ENCODE measurements around the gene TTC9.

TTC9 gene

DNA sequence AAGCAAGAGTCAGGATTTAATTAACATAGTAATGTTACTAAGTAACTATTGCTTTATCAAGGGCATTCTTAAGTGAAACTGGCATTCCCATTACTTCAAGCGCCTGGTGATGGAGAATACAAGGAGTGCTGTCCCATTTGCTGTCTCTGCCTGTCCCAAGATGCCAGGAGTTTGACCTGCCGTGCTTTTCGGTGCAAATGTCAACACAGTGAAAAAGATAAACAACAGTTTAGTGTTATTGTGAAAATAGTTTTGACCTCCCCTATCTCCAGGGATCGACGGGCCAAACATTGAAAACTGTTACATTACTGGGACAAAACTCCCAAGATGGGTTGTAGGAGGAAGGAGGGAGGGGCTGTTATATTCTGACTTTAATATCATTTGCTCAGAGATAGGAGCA lies 74.8 kb downstream of the TTC9 start:
- DNase-seq (ENCODE audit: low read depth) = no peak

DNA sequence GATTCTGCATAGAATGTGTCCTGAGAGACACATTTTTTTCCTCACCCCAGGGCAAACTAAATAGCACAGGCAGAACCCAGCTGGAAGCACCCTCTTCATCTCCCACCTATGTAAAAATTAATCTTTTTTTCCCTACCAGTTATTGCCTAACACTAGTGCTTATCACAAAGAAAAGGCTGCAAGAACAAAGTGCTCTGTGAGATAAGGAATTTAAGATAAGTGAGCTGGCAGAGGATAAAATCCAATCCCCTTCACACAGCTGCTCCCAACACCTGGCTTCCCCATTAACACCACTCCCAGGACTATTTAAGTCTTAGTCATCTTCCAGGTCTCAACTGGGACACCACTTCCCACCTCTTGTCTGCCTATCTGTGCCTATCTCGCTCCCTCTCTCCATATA lies 75.2 kb downstream of the TTC9 start:
- no peak for DNase-seq (ENCODE audit: low read depth)

DNA sequence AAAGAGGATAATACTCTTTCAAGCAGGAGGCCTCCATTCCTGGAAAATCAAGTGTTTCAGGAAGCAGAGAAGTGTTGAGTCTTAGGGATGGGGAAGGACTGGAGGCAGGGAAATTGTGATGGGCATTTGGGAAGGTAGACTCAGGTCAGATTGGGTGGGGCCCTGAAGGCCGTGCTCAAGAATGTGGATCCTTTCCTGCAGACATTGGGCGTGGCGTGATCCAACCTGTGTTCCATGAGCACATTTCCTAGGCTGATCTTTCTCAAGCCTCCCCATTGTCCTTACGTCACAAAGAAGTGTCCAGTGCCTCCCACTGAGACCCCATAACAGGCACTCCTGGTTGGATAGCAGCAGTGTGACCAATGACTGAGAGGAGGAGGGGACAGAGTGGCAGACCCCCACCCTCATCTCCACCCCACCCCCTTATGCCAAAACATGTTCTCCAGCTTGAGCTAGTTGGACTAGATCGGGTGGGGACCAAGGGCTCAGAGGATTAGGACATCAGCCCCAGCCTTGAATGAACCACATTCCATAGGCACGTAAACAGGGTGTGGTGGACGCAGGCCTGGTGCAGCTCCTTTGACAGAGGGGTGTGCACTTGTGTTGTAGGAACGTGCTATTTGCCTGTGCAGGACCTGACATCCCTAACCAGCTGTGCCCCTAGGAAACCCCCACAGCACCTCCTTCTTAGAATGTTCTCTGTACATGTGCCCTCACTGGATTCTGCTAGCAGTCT lies 76.8 kb downstream of the TTC9 start:
- no peak for DNase-seq (ENCODE audit: low read depth)

DNA sequence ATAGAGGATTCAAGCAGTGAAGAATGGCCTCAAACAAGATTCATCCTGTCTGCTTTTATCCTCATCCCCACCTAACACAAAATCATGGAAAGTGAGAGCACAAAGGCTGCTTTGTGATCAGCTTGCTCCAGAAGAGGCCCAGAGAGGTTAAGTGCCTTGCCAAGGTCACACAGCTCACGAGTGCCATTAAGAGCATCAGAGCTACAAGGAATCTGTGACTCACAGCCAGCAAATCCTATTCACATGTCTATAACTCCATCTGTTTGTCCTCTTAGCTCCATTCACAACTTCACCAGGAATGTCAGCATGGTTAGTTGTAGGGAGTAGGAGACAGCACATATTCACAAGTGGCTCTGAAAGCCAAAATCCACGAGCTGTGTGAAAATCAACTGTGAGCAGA lies 79.8 kb downstream of the TTC9 start:
- DNase-seq (ENCODE audit: low read depth) = no peak

DNA sequence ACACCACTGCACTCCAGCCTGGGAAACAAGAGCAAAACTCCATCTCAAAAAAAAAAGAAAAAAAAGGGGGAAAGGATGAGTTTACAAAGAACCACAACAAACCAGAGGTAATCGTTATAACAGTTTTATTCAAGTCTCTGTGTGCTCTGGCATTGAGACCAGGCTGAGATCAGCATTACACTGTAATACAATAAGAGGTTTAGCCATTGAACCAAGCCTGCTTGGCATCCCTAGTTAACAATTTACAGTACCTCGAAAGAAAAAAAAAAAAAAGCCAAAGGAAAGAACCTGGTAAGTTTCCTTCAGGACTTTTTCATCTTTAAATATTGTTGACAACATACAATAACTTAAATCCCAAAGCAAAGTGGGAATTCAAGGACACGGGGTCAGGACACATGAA lies 80.7 kb downstream of the TTC9 start:
- no peak for DNase-seq (ENCODE audit: low read depth)

DNA sequence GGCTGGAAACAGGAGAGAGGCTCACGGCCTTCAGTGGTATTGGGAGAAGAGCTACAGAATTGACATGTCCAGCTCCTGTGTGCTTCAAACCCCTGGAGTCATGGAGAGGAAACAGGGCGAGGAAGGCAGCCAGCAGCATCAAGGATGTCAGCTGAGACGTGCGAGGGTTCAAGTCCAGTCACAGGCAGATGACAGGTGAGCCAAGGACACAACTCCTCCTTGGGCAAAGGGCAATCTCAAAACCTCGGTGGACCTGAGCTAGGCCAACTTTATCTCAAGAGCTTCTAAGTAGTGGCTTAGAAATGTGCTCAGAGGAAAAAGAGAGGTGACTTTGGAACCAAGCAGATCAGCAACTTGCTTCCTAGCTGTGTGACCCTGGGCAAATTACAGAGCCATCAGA lies 81.6 kb downstream of the TTC9 start:
- DNase-seq (ENCODE audit: low read depth) = no peak

DNA sequence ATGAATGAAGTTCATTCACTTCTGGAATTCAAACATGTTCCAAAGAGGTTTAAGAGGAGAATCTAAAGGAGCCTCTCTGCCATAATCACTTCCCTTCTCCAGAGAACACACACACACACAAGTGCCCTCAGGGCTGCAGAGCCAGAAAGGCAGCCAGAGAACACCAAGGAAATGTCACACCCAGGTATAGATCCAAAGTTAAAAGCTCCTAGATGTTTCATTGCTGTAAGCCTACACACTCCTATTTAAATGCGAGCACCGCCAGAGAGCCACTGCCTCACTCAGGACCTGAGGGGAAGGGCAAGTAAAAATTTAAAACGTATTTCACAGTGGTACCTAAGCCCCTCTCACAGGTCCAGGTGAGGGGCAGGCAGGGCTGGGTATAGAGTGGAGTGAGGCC lies 82.4 kb downstream of the TTC9 start:
- no peak for DNase-seq (ENCODE audit: low read depth)

DNA sequence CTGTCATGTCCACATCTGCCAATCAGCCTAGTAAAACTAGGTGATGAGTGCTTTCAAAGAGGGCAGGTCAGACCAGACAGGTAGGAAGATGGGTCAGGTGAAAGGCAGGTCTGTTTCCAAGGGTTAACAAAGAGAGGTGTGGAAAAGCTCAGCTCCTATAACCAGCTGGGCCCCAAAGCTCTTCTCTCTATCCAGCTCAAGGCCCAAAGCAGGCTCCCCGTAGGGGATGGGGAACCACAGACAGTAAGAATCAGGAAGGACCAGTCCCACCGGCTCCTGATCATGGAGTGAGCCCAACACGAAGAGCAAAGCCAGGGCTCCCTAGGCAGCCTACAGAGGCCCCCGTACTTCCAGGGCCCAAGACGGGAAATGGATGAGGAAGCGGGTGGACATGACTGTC lies 83.2 kb downstream of the TTC9 start:
- DNase-seq (ENCODE audit: low read depth) = no peak

Data from activated T-cell treated with anti-CD3 and anti-CD28 coated beads for 1 hour (primary cell).